Measurements from ENCODE around the gene CCDC43.

Gene CCDC43

DNA sequence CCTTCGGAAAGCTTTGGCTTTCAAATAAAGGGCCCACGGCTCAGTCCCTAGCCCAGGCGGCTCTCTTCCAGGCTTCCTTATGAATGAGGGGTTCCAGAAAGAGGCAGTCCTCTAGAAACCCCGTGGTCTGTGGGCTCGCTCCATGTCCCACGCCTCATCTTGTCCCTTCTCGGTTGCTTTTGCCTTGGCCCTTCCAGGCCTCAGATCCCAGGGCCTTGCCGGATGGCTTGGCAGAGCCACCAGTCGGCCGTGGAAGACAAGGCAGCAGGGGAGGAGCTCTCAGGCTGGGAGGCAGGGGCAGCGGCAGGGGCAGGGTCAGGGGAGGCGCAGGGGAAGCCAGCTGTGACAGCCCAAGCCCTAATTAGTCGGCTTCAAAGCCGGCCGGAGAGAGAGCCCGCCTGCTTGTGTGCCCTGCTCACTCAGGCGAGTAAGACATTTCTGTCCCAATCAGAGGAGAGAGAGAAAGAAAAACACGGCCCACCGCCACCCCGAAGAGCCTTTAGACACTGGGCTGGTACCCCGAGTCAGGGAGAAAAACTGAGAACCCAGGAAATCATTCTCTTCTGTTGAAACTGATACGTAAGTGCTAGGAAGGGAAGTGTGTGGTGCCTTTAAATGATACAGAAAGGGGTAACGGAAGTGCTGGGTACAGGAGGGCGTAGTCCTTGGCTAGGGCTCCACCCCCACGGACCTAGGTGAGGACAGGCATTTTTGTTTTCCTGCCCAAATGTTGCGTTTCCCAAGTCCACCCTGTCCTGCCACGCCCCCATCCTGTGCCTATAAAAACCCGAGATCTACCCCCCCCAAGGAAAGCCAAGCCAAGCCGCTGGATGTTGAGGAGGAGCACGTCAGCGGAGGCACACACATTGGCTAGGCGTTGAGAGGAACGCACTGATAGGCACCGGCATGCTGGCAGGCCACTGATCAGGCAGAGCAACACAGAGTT is 61.1 kb downstream of the CCDC43 start:
- TF ChIP-seq, protein P1, sequence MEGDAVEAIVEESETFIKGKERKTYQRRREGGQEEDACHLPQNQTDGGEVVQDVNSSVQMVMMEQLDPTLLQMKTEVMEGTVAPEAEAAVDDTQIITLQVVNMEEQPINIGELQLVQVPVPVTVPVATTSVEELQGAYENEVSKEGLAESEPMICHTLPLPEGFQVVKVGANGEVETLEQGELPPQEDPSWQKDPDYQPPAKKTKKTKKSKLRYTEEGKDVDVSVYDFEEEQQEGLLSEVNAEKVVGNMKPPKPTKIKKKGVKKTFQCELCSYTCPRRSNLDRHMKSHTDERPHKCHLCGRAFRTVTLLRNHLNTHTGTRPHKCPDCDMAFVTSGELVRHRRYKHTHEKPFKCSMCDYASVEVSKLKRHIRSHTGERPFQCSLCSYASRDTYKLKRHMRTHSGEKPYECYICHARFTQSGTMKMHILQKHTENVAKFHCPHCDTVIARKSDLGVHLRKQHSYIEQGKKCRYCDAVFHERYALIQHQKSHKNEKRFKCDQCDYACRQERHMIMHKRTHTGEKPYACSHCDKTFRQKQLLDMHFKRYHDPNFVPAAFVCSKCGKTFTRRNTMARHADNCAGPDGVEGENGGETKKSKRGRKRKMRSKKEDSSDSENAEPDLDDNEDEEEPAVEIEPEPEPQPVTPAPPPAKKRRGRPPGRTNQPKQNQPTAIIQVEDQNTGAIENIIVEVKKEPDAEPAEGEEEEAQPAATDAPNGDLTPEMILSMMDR (IDR thresholded peaks at IDR 0.05) = no peak

DNA sequence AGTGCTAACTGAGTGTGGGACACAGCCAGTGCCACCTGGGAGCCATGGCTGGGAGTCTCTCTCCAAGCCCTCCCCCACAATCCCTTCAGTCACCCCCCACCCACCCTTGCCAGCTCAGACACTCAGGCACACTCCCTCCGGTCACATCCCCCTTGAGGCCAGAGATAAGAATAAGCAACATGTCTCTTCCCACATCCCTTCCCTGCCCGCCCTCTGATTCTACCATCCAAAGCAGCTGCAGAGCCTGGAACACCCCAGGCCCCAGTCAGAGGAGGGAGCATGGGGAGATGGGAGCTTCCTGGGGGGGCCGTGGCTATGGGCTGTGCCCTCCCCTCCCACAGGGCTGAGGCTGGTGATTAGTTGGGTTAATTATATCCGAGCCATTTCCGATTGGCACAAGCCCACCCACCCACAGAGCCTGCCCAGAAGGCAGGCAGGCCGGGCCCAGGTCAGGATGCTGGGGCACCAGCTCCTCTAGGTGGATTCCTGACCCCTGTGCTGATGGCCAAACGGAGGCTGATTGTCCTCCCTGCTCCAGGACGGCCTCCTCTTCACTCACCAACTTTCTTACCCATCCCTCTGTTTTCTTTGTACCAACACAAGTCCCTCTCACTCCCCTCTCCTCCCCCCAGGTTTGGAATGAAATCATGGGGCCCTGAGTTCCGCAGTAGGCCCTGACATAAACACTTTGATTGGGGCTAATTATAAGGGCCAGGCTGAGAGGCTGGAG is 61.9 kb downstream of the CCDC43 start:
- TF ChIP-seq, protein P1 (IDR thresholded peaks at IDR 0.05) = no peak
